Neural cell (in vitro differentiated cells): ENCODE data around the gene COL3A1. TPM values are rescaled to one million over a fixed set of nuclear protein-coding genes. Genes with fewer than 3 reads are reported as not detected.

Source experiments
- H2AFZ ChIP-seq: fragments of 200-600, 300-800 bp; sonication (generic), shearing (Covaris generic); 2 replicates; pipeline ENCODE4 v1.6.0; 2014; ENCODE audit warnings: low read depth, mild to moderate bottlenecking, antibody characterized with exemption, low read length, moderate library complexity
- H3F3A ChIP-seq: fragments of 200-600 bp; shearing (Covaris generic); 2 replicates; pipeline ENCODE4 v1.6.1; 2016; ENCODE audit warnings: mild to moderate bottlenecking, moderate library complexity, mixed read lengths, antibody characterized with exemption, low read length; ENCODE audit not compliant: insufficient read depth, poor library complexity, severe bottlenecking
- H3K27ac ChIP-seq: fragments of 200-600, 300-800 bp; sonication (generic), shearing (Covaris generic); 2 replicates; pipeline ENCODE4 v1.5.1; 2014; ENCODE audit warnings: mild to moderate bottlenecking, low read length, moderate library complexity
- H3K27me3 ChIP-seq: fragments of 300-800, 200-600 bp; sonication (generic), shearing (Covaris generic); 2 replicates; pipeline ENCODE4 v1.6.0; 2014; ENCODE audit warnings: mild to moderate bottlenecking, low read depth, low read length, moderate library complexity; ENCODE audit not compliant: insufficient read depth
- H3K36me3 ChIP-seq: fragments of 300-800, 200-600 bp; sonication (generic), shearing (Covaris generic); 2 replicates; pipeline ENCODE4 v1.5.1; 2014; ENCODE audit warnings: mild to moderate bottlenecking, antibody characterized with exemption, low read length, moderate library complexity; ENCODE audit not compliant: insufficient read depth
- H3K4me2 ChIP-seq: fragments of 300-800, 200-600 bp; sonication (generic), shearing (Covaris generic); 2 replicates; pipeline ENCODE4 v1.6.0; 2014; ENCODE audit warnings: mild to moderate bottlenecking, low read length
- H3K4me3 ChIP-seq: fragments of 300-800, 200-600 bp; sonication (generic), shearing (Covaris generic); 2 replicates; pipeline ENCODE4 v1.5.1; 2014; ENCODE audit warnings: mild to moderate bottlenecking, low read length, moderate library complexity
- H3K79me2 ChIP-seq: fragments of 200-600 bp; shearing (Covaris generic); replicated peaks from 2 replicates; pipeline ENCODE4 v1.6.0; 2014; ENCODE audit warnings: mild to moderate bottlenecking, low read length, moderate library complexity; ENCODE audit not compliant: insufficient read depth
- H3K9ac ChIP-seq: fragments of 300-800, 200-600 bp; sonication (generic), shearing (Covaris generic); 2 replicates; pipeline ENCODE4 v1.6.1; 2016; ENCODE audit warnings: mild to moderate bottlenecking, low read length, mixed read lengths
- H3K9me2 ChIP-seq: fragments of 200-600 bp; shearing (Covaris generic); 2 replicates; pipeline ENCODE4 v1.6.1; 2016; ENCODE audit warnings: mild to moderate bottlenecking, low read length, mixed read lengths; ENCODE audit not compliant: insufficient read depth
- H3K9me3 ChIP-seq: fragments of 200-600, 300-800 bp; sonication (generic), shearing (Covaris generic); 2 replicates; pipeline ENCODE4 v1.6.1; 2016; ENCODE audit warnings: mild to moderate bottlenecking, mixed run types, low read length, moderate library complexity, mixed read lengths
- H4K20me1 ChIP-seq: fragments of 200-600 bp; shearing (Covaris generic); 2 replicates; pipeline ENCODE4 v1.6.1; 2016; ENCODE audit warnings: mild to moderate bottlenecking, mixed run types; ENCODE audit not compliant: insufficient read depth
- CTCF ChIP-seq: fragments of 450-650 bp; IDR thresholded peaks from 2 replicates; pipeline ENCODE4 v1.5.1; 2014; ENCODE audit warnings: antibody characterized with exemption, mild to moderate bottlenecking, moderate library complexity; ENCODE audit not compliant: poor library complexity, severe bottlenecking
- EP300 ChIP-seq: fragments of 450-650 bp; conservative IDR thresholded peaks from 2 replicates; pipeline ENCODE4 v1.6.1; 2014; ENCODE audit warnings: antibody characterized with exemption, mild to moderate bottlenecking, moderate library complexity; ENCODE audit not compliant: poor library complexity, severe bottlenecking
- EZH2 ChIP-seq: fragments of 200-600, 300-800 bp; shearing (Covaris generic), sonication (generic); IDR thresholded peaks from 2 replicates; pipeline ENCODE4 v1.6.1; 2014; ENCODE audit warnings: antibody characterized with exemption, low read length, borderline replicate concordance, mild to moderate bottlenecking; ENCODE audit not compliant: insufficient read depth, poor library complexity, severe bottlenecking
- MXI1 ChIP-seq: fragments of 450-650 bp; conservative IDR thresholded peaks from 2 replicates; pipeline ENCODE4 v1.6.1; 2014; ENCODE audit warnings: antibody characterized with exemption, mild to moderate bottlenecking; ENCODE audit not compliant: poor library complexity, severe bottlenecking
- POLR2AphosphoS5 ChIP-seq: IDR thresholded peaks from 2 replicates; pipeline ENCODE4 v1.6.1; 2012
- RAD21 ChIP-seq: fragments of 450-650 bp; conservative IDR thresholded peaks from 2 replicates; pipeline ENCODE4 v1.6.1; 2014; ENCODE audit warnings: antibody characterized with exemption, mild to moderate bottlenecking, moderate library complexity
- REST ChIP-seq: IDR thresholded peaks from 2 replicates; pipeline ENCODE4 v1.6.1; 2012; ENCODE audit warnings: borderline replicate concordance
- SMC3 ChIP-seq: fragments of 450-650 bp; conservative IDR thresholded peaks from 2 replicates; pipeline ENCODE4 v1.6.1; 2014; ENCODE audit warnings: antibody characterized with exemption, mild to moderate bottlenecking, moderate library complexity; ENCODE audit not compliant: poor library complexity
- TAF1 ChIP-seq: IDR thresholded peaks from 2 replicates; pipeline ENCODE4 v1.6.1; 2012; ENCODE audit warnings: low read depth
- polyA plus RNA-seq: library from polyadenylated mRNA; depleted of rRNA; stranded (reverse); fragments of >200 nt; gene quantifications from 2 replicates; pipeline ENCODE4 v1.2.3, GENCODE V29; 2014

Gene COL3A1
- polyA plus RNA-seq, 1 donor from 2014 or later = 1.3 TPM

- Histone ChIP-seq H3K4me3 (no peak overlapping the region), H3K79me2 (no peaks in the 10 kb centered on the region)
Observed at GRCh38 chr2:188997263-188997662, 23.1 kb downstream of the COL3A1 start.

GRCh38 chr2:189000221-189000620 is 26.0 kb downstream of the COL3A1 start:
- Histone ChIP-seq H2AFZ (no peak overlapping the region), H3K36me3 (no peaks in the 10 kb centered on the region), H3K27ac (no peak overlapping the region), H3K9ac (no peak overlapping the region), H3K4me3 (no peak overlapping the region), H3K27me3 (no peaks in the 10 kb centered on the region), H3K9me3 (no peaks in the 10 kb centered on the region), H3K4me2 (no peak overlapping the region), H4K20me1 (no peaks in the 10 kb centered on the region), H3F3A (no peaks in the 10 kb centered on the region), H3K79me2 (no peaks in the 10 kb centered on the region), H3K9me2 (no peaks in the 10 kb centered on the region)
- TF ChIP-seq RAD21 (no peak), EZH2 (no peak), SMC3 (no peak), TAF1 (no peak), EP300 (no peak), CTCF (no peak), MXI1 (no peak)

More at GRCh38 chr2:188997263-188997662, 23.1 kb downstream of the COL3A1 start:
- Histone ChIP-seq H3K4me2 (no peak overlapping the region), H3K36me3 (no peaks in the 10 kb centered on the region), H3K27ac (no peak overlapping the region), H3K27me3 (no peaks in the 10 kb centered on the region), H3K9me2 (no peaks in the 10 kb centered on the region), H3K9me3 (no peaks in the 10 kb centered on the region), H4K20me1 (no peaks in the 10 kb centered on the region), H2AFZ (no peak overlapping the region), H3K9ac (no peak overlapping the region), H3F3A (no peaks in the 10 kb centered on the region)
- no peak for TF ChIP-seq EP300
- TF ChIP-seq POLR2AphosphoS5 = no peak
- no peak for TF ChIP-seq EZH2
- TF ChIP-seq TAF1 = no peak
- TF ChIP-seq CTCF = no peak
- no peak for TF ChIP-seq RAD21
- no peak for TF ChIP-seq MXI1
- TF ChIP-seq SMC3 = no peak
- no peak for TF ChIP-seq REST
